Measurements from ENCODE around the gene COQ10B. TPM values are rescaled to one million over a fixed set of nuclear protein-coding genes. Genes with fewer than 3 reads are reported as not detected.

Gene COQ10B
- total and polyA plus RNA-seq, 2 donors (not counting 3 experiments of a cell fraction or from before 2014, with no cell fraction given) = 2.4 to 15.1 TPM

- no TSS peak for BruUV-seq (replicated peaks)
- DNase-seq (ENCODE audit: low read depth, low spot score) = no peak
- Histone ChIP-seq H3K9me3 (replicated peaks; ENCODE audit: control insufficient read depth, insufficient read depth, low read length) (peaks cover 2% of the 10 kb centered on the region), H3K9me1 (replicated peaks; ENCODE audit: control insufficient read depth, extremely low read depth, insufficient read depth, low read length) (no peaks in the 10 kb centered on the region), H3K27ac (ENCODE audit: insufficient read depth, low read depth, low read length) (no peak overlapping the region), H4K20me1 (replicated peaks; ENCODE audit: control insufficient read depth, extremely low read depth, insufficient read depth, low read length) (no peaks in the 10 kb centered on the region), H3K4me1 (ENCODE audit: control insufficient read depth, extremely low read depth, insufficient read depth, low read length) (no peaks in the 10 kb centered on the region), H3K4me2 (ENCODE audit: insufficient read depth, low read length) (no peak overlapping the region), H3K4me3 (replicated peaks in 1 of 3; ENCODE audit: insufficient read depth in 1 of 3, low read depth in 1 of 3, low read length in 3 of 3) (no peak overlapping the region), H3K9ac (replicated peaks; ENCODE audit: extremely low read depth, insufficient read depth, low read length) (no peak overlapping the region), H2AFZ (ENCODE audit: low read depth, low read length) (no peak overlapping the region), H3K36me3 (ENCODE audit: control insufficient read depth in 2 of 2, extremely low read depth in 1 of 2, insufficient read depth in 2 of 2, low read length in 2 of 2) (peaks cover 14 to 15% of the 10 kb centered on the region in 2 experiments), H3K27me3 (ENCODE audit: control insufficient read depth in 2 of 2, insufficient read depth in 2 of 2, low read length in 2 of 2) (no peaks in the 10 kb centered on the region), H3K79me2 (ENCODE audit: control insufficient read depth, insufficient read depth, low read length) (peaks cover 2% of the 10 kb centered on the region)
- CTCF ChIA-PET = no interaction called here
- TF ChIP-seq FOS (IDR thresholded peaks at IDR 0.05; ENCODE audit: borderline replicate concordance, insufficient read depth, low read length) = no peak
- no peak for TF ChIP-seq POLR2AphosphoS5 (IDR thresholded peaks at IDR 0.05; ENCODE audit: insufficient read depth, low read depth, low read length)
- TF ChIP-seq MAX (IDR thresholded peaks at IDR 0.05; ENCODE audit: insufficient read depth, insufficient read length) = no peak
- no peak for TF ChIP-seq MYC (IDR thresholded peaks at IDR 0.05; ENCODE audit: low read depth, low read length)
- TF ChIP-seq JUN (IDR thresholded peaks at IDR 0.05; ENCODE audit: borderline replicate concordance, insufficient read depth, insufficient read length, low read depth) = no peak
- no peak for TF ChIP-seq POLR2A (IDR thresholded peaks at IDR 0.05; ENCODE audit: low read depth, low read length)
- no peak for TF ChIP-seq EZH2 (IDR thresholded peaks at IDR 0.05; ENCODE audit: borderline replicate concordance, low read depth, low read length, severe bottlenecking)
- TF ChIP-seq CTCF (IDR thresholded peaks at IDR 0.05; ENCODE audit: extremely low read depth in 1 of 2, insufficient read depth in 1 of 2, low read depth in 1 of 2, low read length in 2 of 2) = no peak
- TF ChIP-seq GATA2 (IDR thresholded peaks at IDR 0.05; ENCODE audit: insufficient read depth, insufficient read length, low read depth, low read length) = no peak
- no peak for FAIRE-seq
- POLR2A ChIA-PET = no interaction called here
- dilution Hi-C loops (cut with MboI; ENCODE audit: extremely low pct_ligation_motif_present, low sequenced_read_pairs) = no loop called here
- intact Hi-C loops (cut with micrococcal nuclease) = loop anchor here (5.0 kb wide), 1 partner anchor 84 kb away; no protein-coding TSS in a partner anchor
These were observed 32.8 kb downstream of the COQ10B start for GRCh38 chr2:197486175-197486574.

Data from endothelial cell of umbilical vein (primary cell).